HEK293 (cell line): Measurements from ENCODE around the gene TEC.

ENCODE experiments used
- TF ChIP-seq, protein P1 (sequence below): sonication (generic); formaldehyde crosslinking; IDR thresholded peaks from 2 replicates; pipeline ENCODE4 v1.8.1; 2022; ENCODE audit warnings: mild to moderate bottlenecking, moderate library complexity, missing genetic modification reagents
- TF ChIP-seq, protein P2 (sequence below): IDR thresholded peaks from 2 replicates; pipeline ENCODE4 v1.6.1; 2011; ENCODE audit warnings: mild to moderate bottlenecking, low read depth, low read length, borderline replicate concordance
- TF ChIP-seq, protein P3 (sequence below): fragments of 450-650 bp; formaldehyde crosslinking; IDR thresholded peaks from 2 replicates; pipeline ENCODE4 v1.5.1; 2016; ENCODE audit warnings: missing biosample characterization, missing genetic modification characterization

DNA sequence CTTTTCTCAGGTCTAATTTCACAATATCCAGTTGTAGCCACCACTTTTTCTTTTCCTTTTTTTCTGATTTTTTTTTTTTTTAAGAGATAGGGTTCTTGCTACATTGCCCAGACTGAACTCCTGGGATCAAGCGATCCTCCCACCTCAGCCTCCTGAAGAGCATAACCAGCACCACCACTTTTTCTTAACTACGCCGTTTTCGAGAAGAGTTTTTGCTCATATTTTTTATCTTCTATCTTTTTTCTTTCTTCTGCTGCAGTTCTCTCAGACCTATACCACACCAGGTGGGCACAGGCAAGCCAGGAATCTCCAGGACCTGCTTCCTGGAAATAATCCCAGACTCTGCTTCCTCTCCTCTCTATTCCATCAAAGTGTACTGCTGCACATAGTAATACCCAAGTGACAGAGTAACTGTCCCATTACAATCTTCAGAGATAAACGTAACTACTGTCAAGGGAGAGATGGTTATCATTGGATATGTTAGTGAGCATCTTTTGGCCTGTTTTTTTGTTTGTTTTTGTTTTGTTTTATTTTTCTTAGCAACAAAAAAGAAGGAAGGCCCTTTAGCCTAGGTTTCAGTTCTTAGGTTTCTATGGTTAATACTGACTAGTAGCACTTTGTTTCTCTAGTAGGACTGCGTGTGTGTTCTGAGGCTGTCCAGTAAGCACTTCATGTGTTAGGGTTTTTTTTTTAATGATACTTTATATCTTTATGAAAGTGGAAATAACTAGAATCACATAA lies 76.4 kb downstream of the TEC start:
- TF ChIP-seq, protein P1, sequence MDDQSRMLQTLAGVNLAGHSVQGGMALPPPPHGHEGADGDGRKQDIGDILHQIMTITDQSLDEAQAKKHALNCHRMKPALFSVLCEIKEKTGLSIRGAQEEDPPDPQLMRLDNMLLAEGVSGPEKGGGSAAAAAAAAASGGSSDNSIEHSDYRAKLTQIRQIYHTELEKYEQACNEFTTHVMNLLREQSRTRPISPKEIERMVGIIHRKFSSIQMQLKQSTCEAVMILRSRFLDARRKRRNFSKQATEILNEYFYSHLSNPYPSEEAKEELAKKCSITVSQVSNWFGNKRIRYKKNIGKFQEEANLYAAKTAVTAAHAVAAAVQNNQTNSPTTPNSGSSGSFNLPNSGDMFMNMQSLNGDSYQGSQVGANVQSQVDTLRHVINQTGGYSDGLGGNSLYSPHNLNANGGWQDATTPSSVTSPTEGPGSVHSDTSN (CRISPR knock-in tag) = no peak
- TF ChIP-seq, protein P2, sequence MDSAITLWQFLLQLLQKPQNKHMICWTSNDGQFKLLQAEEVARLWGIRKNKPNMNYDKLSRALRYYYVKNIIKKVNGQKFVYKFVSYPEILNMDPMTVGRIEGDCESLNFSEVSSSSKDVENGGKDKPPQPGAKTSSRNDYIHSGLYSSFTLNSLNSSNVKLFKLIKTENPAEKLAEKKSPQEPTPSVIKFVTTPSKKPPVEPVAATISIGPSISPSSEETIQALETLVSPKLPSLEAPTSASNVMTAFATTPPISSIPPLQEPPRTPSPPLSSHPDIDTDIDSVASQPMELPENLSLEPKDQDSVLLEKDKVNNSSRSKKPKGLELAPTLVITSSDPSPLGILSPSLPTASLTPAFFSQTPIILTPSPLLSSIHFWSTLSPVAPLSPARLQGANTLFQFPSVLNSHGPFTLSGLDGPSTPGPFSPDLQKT = no peak
- TF ChIP-seq, protein P3, sequence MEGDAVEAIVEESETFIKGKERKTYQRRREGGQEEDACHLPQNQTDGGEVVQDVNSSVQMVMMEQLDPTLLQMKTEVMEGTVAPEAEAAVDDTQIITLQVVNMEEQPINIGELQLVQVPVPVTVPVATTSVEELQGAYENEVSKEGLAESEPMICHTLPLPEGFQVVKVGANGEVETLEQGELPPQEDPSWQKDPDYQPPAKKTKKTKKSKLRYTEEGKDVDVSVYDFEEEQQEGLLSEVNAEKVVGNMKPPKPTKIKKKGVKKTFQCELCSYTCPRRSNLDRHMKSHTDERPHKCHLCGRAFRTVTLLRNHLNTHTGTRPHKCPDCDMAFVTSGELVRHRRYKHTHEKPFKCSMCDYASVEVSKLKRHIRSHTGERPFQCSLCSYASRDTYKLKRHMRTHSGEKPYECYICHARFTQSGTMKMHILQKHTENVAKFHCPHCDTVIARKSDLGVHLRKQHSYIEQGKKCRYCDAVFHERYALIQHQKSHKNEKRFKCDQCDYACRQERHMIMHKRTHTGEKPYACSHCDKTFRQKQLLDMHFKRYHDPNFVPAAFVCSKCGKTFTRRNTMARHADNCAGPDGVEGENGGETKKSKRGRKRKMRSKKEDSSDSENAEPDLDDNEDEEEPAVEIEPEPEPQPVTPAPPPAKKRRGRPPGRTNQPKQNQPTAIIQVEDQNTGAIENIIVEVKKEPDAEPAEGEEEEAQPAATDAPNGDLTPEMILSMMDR = no peak
